ELR (cell line): ENCODE data around the gene ANO6.

Experiments used
- DNase-seq: peaks from one replicate; pipeline ENCODE4 v3.0.0-alpha.2; 2015; ENCODE audit warnings: low read depth

The ANO6 gene

GRCh38 chr12:45458238-45458637 lies 242.3 kb downstream of the ANO6 start:
- no peak for DNase-seq

GRCh38 chr12:45458854-45459807 lies 243.2 kb downstream of the ANO6 start:
- DNase-seq, result no peak

GRCh38 chr12:45462506-45462905 lies 246.6 kb downstream of the ANO6 start:
- DNase-seq, result no peak

GRCh38 chr12:45464699-45465098 lies 248.8 kb downstream of the ANO6 start:
- DNase-seq, result peak; percentile 12

GRCh38 chr12:45468751-45469615 lies 253.1 kb downstream of the ANO6 start:
- no peak for DNase-seq

GRCh38 chr12:45469902-45470301 lies 254.0 kb downstream of the ANO6 start:
- no peak for DNase-seq

GRCh38 chr12:45473636-45474035 lies 257.7 kb downstream of the ANO6 start:
- DNase-seq, result no peak

GRCh38 chr12:45475594-45475993 lies 259.7 kb downstream of the ANO6 start:
- DNase-seq, result no peak

- DNase-seq, result no peak
Observed at GRCh38 chr12:45477526-45477925, 261.6 kb downstream of the ANO6 start.

- DNase-seq, result no peak
Observed at GRCh38 chr12:45478931-45479330, 263.0 kb downstream of the ANO6 start.

- no peak for DNase-seq
Observed at GRCh38 chr12:45481746-45482145, 265.9 kb downstream of the ANO6 start.

GRCh38 chr12:45483571-45483970 lies 267.7 kb downstream of the ANO6 start:
- no peak for DNase-seq
